Measurements from ENCODE around the gene DUSP22. TPM values are rescaled to one million over a fixed set of nuclear protein-coding genes. Genes with fewer than 3 reads are reported as not detected.

The DUSP22 gene
- total and polyA plus RNA-seq, 8 donors: 27.3 to 48.8 (median 33.7) TPM

DNA sequence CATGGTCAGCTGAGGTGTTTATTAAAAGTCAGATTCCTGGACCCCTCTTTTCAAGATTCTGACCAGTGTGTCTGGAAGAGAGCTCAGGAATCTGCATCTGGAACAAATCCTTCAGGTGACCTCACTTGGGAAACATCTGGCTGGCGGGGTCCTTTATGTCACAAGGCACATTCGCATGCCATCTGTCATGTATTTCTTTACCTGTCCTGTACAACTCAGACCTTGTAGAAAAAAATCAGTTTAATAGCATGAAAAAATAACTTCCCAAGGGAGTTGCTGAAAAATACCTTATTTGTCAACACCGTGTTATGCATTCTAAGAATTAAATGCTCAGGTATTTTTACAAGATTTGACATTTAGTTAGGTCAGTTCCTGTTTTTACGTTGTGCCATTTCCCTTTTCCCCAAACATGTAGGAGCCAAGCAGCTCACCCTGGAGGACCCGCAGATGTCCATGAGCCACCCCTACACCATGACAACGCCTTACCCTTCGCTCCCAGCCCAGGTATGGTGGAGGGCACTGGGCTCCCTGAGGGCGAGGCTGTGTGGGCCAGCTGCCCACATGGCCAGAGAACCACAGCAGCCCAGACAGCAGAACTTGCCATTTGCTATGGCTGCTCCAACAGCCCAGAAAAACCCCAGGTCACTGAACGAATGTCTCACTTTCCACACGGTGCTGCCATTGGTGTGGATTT lies 103.3 kb downstream of the DUSP22 start:
- Histone ChIP-seq H3K27me3 (peaks cover 44 to 82% of the 10 kb centered on the region in 2 donors), H3K4me1 (peaks cover 12 to 33% of the 10 kb centered on the region in 2 donors), H3K4me3 (no peak overlapping the region), H3K27ac (no peak overlapping the region), H3K36me3 (no peaks in the 10 kb centered on the region), H3K9me3 (no peaks in the 10 kb centered on the region)
- no peak for DNase-seq
- intact Hi-C loops (cut with DNase I): no loop called here
- TF ChIP-seq, protein P1, sequence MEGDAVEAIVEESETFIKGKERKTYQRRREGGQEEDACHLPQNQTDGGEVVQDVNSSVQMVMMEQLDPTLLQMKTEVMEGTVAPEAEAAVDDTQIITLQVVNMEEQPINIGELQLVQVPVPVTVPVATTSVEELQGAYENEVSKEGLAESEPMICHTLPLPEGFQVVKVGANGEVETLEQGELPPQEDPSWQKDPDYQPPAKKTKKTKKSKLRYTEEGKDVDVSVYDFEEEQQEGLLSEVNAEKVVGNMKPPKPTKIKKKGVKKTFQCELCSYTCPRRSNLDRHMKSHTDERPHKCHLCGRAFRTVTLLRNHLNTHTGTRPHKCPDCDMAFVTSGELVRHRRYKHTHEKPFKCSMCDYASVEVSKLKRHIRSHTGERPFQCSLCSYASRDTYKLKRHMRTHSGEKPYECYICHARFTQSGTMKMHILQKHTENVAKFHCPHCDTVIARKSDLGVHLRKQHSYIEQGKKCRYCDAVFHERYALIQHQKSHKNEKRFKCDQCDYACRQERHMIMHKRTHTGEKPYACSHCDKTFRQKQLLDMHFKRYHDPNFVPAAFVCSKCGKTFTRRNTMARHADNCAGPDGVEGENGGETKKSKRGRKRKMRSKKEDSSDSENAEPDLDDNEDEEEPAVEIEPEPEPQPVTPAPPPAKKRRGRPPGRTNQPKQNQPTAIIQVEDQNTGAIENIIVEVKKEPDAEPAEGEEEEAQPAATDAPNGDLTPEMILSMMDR (IDR thresholded peaks at IDR 0.05): no peak
- ATAC-seq: no peak

DNA sequence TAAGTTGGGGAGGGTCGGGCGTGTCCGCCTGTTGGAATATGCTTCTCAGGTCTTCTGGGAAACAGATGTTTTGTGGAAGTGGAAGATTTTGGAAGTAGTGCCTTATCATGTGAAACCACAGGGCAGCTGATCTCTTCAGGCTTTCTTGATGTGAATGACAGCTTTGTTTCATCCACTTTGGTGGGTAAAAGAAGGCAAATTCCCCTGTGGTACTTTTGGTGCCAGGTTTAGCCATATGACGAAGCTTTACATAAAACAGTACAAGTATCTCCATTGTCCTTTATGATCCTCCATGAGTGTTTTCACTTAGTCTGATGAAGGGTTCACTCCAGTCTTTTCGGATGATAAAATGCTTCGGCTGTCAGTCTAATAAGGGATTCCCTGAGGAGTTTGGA lies 103.8 kb downstream of the DUSP22 start:
- peaks cover 38 to 77% of the 10 kb centered on the region in 2 donors for H3K27me3 ChIP-seq
- peaks cover 12 to 28% of the 10 kb centered on the region in 2 donors for H3K4me1 ChIP-seq
- DNase-seq (no peak), ATAC-seq (no peak)
- intact Hi-C loops (cut with DNase I): no loop called here
- TF ChIP-seq, protein P1 (IDR thresholded peaks at IDR 0.05): no peak
- no peaks in the 10 kb centered on the region for H3K9me3 ChIP-seq
- H3K4me3 ChIP-seq: no peak overlapping the region
- no peaks in the 10 kb centered on the region for H3K36me3 ChIP-seq
- no peak overlapping the region for H3K27ac ChIP-seq

DNA sequence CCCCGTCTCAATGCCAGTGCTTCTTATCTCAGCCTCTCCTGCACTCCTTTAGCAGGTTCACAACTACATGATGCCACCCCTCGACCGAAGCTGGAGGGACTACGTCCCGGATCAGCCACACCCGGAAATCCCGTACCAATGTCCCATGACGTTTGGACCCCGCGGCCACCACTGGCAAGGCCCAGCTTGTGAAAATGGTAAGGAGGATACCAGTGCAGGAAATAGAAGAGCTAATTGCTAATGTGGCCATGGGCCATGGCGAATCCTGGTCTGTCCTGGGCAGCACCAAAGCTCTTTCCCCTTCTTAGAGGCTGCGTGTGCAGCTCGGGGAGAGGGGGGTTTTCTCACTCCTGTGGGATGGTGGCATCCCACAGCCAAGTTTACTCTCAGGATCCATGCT lies 104.8 kb downstream of the DUSP22 start:
- Histone ChIP-seq H3K9me3 (no peaks in the 10 kb centered on the region), H3K36me3 (no peaks in the 10 kb centered on the region), H3K4me1 (peaks cover 9 to 19% of the 10 kb centered on the region in 2 donors), H3K4me3 (no peak overlapping the region), H3K27me3 (peaks cover 29 to 67% of the 10 kb centered on the region in 2 donors), H3K27ac (no peak overlapping the region)
- TF ChIP-seq, protein P1 (IDR thresholded peaks at IDR 0.05): no peak
- ATAC-seq (no peak), DNase-seq (no peak)
- intact Hi-C loops (cut with DNase I): no loop called here

DNA sequence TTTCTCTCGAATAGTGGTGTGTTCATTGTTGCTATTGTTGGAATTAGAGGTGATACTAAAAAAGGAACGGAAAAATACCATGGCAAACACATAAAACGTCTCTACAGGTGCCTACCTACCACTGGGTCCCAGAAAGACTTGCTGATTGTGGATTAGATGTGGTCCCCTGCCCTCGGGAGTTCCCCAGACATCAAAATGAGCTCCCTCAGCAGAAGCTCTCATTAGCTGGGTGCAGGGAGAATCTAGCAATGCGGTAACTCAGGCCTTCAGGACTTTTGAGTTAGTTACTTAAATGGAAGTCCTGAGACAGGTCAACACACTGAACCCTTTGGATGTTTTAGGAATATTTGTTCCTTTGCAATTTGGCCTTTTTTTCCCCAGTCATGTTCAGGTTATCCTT lies 105.3 kb downstream of the DUSP22 start:
- Histone ChIP-seq H3K4me1 (peaks cover 4 to 14% of the 10 kb centered on the region in 2 donors), H3K9me3 (no peaks in the 10 kb centered on the region), H3K27ac (no peak overlapping the region), H3K36me3 (no peaks in the 10 kb centered on the region), H3K4me3 (no peak overlapping the region), H3K27me3 (peaks cover 23 to 62% of the 10 kb centered on the region in 2 donors)
- no peak for DNase-seq
- no peak for ATAC-seq
- intact Hi-C loops (cut with DNase I): no loop called here
- TF ChIP-seq, protein P1 (IDR thresholded peaks at IDR 0.05): no peak

DNA sequence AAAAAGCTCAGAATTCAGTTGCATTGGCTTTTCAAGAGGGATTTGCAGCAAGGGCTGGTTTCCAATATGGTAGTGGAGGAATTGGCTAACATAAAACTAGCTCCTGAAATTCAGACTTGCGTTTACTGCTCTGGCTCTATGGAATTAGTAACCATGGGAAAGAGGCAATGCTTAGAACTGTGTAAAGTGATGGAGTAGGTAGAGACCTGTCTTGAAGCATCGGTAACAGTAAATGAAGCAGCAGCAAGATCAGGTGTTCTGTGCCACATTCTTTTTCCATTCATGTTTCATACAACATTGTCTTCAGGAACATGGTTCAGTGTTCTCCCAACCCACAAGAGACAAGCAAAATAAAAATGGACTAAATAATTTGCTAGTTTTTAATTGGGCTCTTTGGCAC lies 105.8 kb downstream of the DUSP22 start:
- H3K36me3 ChIP-seq: no peaks in the 10 kb centered on the region
- TF ChIP-seq, protein P1 (IDR thresholded peaks at IDR 0.05): no peak
- no peak for ATAC-seq

More for the DNA sequence above, 105.8 kb downstream of the DUSP22 start:
- Histone ChIP-seq H3K4me1 (peaks cover 0 to 9% of the 10 kb centered on the region in 2 donors), H3K27ac (no peak overlapping the region), H3K27me3 (peaks cover 19 to 57% of the 10 kb centered on the region in 2 donors), H3K9me3 (no peaks in the 10 kb centered on the region), H3K4me3 (no peak overlapping the region)
- intact Hi-C loops (cut with DNase I): no loop called here
- DNase-seq: no peak
